Calu3 (cell line): Measurements from ENCODE around the gene ATP6V1F. TPM values are rescaled to one million over a fixed set of nuclear protein-coding genes. Genes with fewer than 3 reads are reported as not detected.

Experiments used
- BruUV-seq: library from RNA; stranded (reverse); fragments of 400-500 nt; replicated peaks from 2 replicates; lab custom pipeline; 2021; lab: Mats Ljungman, UMichigan
- CTCF ChIA-PET: fragments of 300-600 bp; sonication (Branson Sonifier 250); formaldehyde crosslinking; loops from one replicate; lab custom pipeline; 2022; ENCODE audit warnings: antibody characterized with exemption; lab: Charles Lee
- DNase-seq: peaks from one replicate; pipeline ENCODE4 v3.0.0; 2022
- H3K27ac Mint-ChIP-seq: one replicate; pipeline ENCODE4 v1.8.0; 2022; ENCODE audit warnings: mixed read lengths; ENCODE audit not compliant: unreplicated experiment
- H3K27me3 Mint-ChIP-seq: one replicate; pipeline ENCODE4 v1.8.0; 2022; ENCODE audit warnings: mixed read lengths; ENCODE audit not compliant: unreplicated experiment
- H3K36me3 Mint-ChIP-seq: one replicate; pipeline ENCODE4 v1.8.0; 2022; ENCODE audit warnings: mild to moderate bottlenecking, moderate library complexity, mixed read lengths; ENCODE audit not compliant: insufficient read depth, unreplicated experiment
- H3K4me1 Mint-ChIP-seq: one replicate; pipeline ENCODE4 v1.8.0; 2022; ENCODE audit warnings: mild to moderate bottlenecking, low read depth, mixed read lengths; ENCODE audit not compliant: unreplicated experiment
- H3K4me3 Mint-ChIP-seq: one replicate; pipeline ENCODE4 v1.8.0; 2022; ENCODE audit warnings: mild to moderate bottlenecking, low read depth, moderate library complexity, mixed read lengths; ENCODE audit not compliant: unreplicated experiment
- H3K9me3 Mint-ChIP-seq: one replicate; pipeline ENCODE4 v1.8.0; 2022; ENCODE audit warnings: low read depth, mixed read lengths; ENCODE audit not compliant: unreplicated experiment
- intact Hi-C: fragments of 100-400 bp; cut with micrococcal nuclease; formaldehyde crosslinking; loops from one replicate; pipeline ENCODE4 v1.10.0; 2022; ENCODE audit not compliant: unreplicated experiment
- total RNA-seq: library from RNA; stranded (reverse); gene quantifications from 2 replicates; pipeline ENCODE4 v1.2.3, GENCODE V29; 2022
- TF ChIP-seq, protein P1 (sequence below): fragments of 200-600 bp; IDR thresholded peaks from one replicate; pipeline ENCODE4 v1.8.0; 2022; ENCODE audit warnings: antibody characterized with exemption; ENCODE audit not compliant: unreplicated experiment

The ATP6V1F gene
- total RNA-seq, 1 experiment from 2014 or later: 104 TPM

DNA sequence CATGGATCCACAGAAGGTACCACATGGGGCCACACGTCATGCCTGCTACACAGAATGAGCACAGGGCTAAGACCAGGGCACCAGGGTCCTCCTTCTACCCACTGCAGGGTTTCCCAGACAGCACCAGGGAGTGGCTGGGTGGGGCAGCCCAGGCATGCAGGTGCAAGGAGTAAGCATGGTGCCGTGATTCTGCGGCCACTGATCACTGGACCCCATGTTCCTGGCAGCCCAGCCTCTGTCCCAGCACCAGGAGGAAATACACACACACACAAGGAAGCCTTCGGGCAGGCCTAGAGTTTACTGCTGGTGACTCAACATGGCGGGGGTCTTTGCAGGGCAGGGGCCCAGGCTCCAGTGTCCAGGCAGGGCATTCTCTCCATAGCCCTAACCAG is 13.9 kb downstream of the ATP6V1F start:
- intact Hi-C loops: no loop called here
- H3K4me1 Mint-ChIP-seq: peaks cover 9% of the 10 kb centered on the region
- H3K36me3 Mint-ChIP-seq: peaks cover 3% of the 10 kb centered on the region
- BruUV-seq: no TSS peak
- H3K27ac Mint-ChIP-seq: no peak overlapping the region
- TF ChIP-seq, protein P1, sequence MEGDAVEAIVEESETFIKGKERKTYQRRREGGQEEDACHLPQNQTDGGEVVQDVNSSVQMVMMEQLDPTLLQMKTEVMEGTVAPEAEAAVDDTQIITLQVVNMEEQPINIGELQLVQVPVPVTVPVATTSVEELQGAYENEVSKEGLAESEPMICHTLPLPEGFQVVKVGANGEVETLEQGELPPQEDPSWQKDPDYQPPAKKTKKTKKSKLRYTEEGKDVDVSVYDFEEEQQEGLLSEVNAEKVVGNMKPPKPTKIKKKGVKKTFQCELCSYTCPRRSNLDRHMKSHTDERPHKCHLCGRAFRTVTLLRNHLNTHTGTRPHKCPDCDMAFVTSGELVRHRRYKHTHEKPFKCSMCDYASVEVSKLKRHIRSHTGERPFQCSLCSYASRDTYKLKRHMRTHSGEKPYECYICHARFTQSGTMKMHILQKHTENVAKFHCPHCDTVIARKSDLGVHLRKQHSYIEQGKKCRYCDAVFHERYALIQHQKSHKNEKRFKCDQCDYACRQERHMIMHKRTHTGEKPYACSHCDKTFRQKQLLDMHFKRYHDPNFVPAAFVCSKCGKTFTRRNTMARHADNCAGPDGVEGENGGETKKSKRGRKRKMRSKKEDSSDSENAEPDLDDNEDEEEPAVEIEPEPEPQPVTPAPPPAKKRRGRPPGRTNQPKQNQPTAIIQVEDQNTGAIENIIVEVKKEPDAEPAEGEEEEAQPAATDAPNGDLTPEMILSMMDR: no peak
- H3K4me3 Mint-ChIP-seq: no peak overlapping the region
- no peak for DNase-seq
- H3K27me3 Mint-ChIP-seq: no peaks in the 10 kb centered on the region
- CTCF ChIA-PET: no interaction called here
- no peaks in the 10 kb centered on the region for H3K9me3 Mint-ChIP-seq

DNA sequence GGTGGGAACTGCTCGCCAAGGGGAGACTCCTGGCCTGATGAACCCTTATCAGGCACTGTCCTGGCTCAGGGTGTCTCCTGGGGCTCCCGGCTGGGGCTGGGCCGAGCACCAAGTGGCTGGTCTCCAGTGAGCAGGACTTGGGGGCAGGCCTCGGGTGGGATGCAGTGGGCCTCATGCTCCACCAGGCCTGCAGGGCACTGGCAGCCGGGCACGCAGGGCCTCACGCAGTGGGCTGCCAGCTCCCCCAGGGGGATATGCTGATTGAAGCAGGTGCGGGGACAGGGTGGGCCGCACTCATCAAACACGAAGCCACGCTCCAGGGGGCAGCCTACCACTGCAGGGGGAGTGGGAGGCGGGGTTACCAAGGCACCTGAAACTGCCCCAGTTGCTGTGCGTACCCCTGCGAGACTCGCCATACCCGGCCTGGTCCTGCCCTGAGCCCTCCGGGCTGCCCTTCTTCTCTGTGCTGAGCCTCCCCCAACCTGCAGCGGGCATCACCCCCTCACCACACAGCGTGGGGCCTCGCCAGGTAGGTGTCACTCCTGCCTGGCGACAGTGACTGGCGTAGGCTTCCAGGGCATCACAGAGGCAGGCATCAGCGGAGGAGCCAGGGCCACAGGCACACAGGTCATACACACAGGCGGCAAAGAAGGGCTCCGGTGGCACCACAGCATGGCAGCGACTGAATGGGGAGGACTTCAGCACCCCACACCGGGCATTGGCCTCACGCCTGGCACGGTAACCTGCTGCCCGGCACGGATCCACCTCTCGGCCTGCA is 14.5 kb downstream of the ATP6V1F start:
- BruUV-seq: no TSS peak
- Mint-ChIP-seq H3K27ac (no peak overlapping the region), H3K36me3 (peaks cover 4% of the 10 kb centered on the region), H3K4me3 (no peak overlapping the region), H3K27me3 (no peaks in the 10 kb centered on the region), H3K4me1 (peaks cover 4% of the 10 kb centered on the region), H3K9me3 (no peaks in the 10 kb centered on the region)
- CTCF ChIA-PET: no interaction called here
- no peak for DNase-seq
- intact Hi-C loops: no loop called here
- TF ChIP-seq, protein P1: no peak

DNA sequence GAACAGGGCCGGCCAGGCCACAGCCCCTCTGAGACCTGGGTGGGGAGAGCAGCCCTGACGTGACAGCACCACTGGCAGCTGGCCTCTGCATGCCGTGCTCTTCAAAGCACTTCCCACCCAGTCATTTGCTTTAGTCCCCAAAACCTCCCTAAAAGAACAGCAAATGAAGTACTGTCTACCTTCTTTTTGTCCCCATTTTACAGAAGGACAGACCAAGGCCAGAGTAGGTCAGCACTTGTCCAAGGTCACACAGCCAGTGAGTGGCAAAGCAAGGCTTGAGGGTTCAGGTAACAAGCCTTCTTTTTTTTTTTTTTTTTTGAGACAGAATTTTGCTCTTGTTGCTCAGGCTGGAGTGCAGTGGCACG is 15.1 kb downstream of the ATP6V1F start:
- TF ChIP-seq, protein P1: no peak
- intact Hi-C loops: no loop called here
- DNase-seq: no peak
- Mint-ChIP-seq H3K36me3 (peaks cover 4% of the 10 kb centered on the region), H3K27ac (no peak overlapping the region), H3K4me1 (no peaks in the 10 kb centered on the region), H3K9me3 (no peaks in the 10 kb centered on the region), H3K27me3 (no peaks in the 10 kb centered on the region), H3K4me3 (no peak overlapping the region)
- CTCF ChIA-PET: interaction anchor here (0.6 to 0.7 kb wide), 2 partner anchors 15 to 248 kb away, joined by 3 to 4 read pairs; no protein-coding TSS in a partner anchor
- BruUV-seq: no TSS peak

DNA sequence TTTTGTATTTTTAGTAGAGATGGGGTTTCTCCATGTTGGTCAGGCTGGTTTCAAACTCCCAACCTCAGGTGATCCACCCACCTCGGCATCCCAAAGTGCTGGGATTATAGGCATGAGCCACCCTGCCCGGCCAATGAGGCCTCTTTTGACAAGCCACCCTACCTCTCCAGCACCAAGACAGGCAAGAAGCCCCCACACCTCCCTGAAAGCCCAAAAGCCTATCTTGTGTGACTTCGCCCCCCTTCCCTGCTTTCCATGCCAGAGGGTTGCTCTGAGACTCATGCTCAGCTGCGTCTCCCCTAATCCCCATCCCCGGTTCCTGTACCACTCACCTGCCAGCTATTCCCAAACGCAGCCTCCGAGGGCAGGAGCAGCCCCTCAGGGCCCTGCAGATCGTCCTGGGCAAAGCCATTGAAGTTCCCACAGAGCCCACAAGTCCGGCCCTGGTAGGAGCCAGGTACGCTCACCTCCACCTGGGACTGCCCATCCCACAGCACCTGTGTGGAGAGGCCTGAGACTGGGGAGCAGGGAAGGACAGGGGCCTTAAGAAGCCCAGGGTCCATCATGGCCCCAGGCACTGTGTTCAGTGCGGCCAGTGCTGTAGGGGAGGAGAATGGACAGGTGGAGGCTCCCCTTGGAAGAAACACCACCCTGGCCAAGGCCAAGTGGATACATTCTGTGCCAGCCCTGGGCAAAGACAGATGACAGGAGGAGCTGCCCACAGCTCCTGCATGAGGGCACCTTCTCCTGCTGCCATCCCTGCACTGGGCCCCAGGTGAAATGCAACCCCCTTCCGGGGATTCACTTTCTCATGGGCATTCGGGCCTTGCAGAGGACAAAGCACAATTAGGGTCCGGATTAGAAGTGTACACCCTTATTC is 15.8 kb downstream of the ATP6V1F start:
- Mint-ChIP-seq H3K4me3 (no peak overlapping the region), H3K36me3 (peaks cover 4% of the 10 kb centered on the region), H3K4me1 (no peaks in the 10 kb centered on the region), H3K9me3 (no peaks in the 10 kb centered on the region), H3K27me3 (no peaks in the 10 kb centered on the region), H3K27ac (no peak overlapping the region)
- no TSS peak for BruUV-seq
- no peak for DNase-seq
- CTCF ChIA-PET: interaction anchor here (0.6 to 0.7 kb wide), 2 partner anchors 14 to 249 kb away, joined by 3 to 4 read pairs; no protein-coding TSS in a partner anchor
- TF ChIP-seq, protein P1: no peak
- intact Hi-C loops: no loop called here
